Thoracic aorta (tissue), 2 donors: ENCODE measurements around the gene GALNT10. TPM values are rescaled to one million over a fixed set of nuclear protein-coding genes. Genes with fewer than 3 reads are reported as not detected.

Source experiments
- ATAC-seq: fragments of 150-250 bp; one replicate; pipeline ENCODE4 v1.8.0; 2017; ENCODE audit warnings: low read depth; ENCODE audit not compliant: insufficient number of reproducible peaks, low FRiP score
- DNase-seq: peaks from one replicate; pipeline ENCODE4 v3.0.0-alpha.2; 2020; ENCODE audit warnings: low spot score
- H3K27ac ChIP-seq, 2 donors: fragments of 200-600 bp; sonication (generic); 1 replicate in 1 of 2; 2 replicates in 1 of 2; pipeline ENCODE4 v1.5.1; 2016; ENCODE audit warnings: mild to moderate bottlenecking in 2 of 2, moderate library complexity in 2 of 2
- H3K27me3 ChIP-seq: fragments of 200-600 bp; sonication (generic); replicated peaks from 2 replicates; pipeline ENCODE4 v1.6.0; 2016; ENCODE audit warnings: mild to moderate bottlenecking; ENCODE audit not compliant: insufficient read depth
- H3K36me3 ChIP-seq: fragments of 200-600 bp; sonication (generic); one replicate; pipeline ENCODE4 v1.5.1; 2016
- H3K4me1 ChIP-seq, 2 donors: fragments of 200-600 bp; sonication (generic); 1 replicate in 1 of 2; 2 replicates in 1 of 2; pipeline versions ENCODE4 v1.5.1 to v1.6.0; 2016; ENCODE audit warnings: low read depth in 2 of 2, mild to moderate bottlenecking in 1 of 2; ENCODE audit not compliant: control insufficient read depth in 1 of 2
- H3K4me3 ChIP-seq: fragments of 200-600 bp; sonication (generic); 2 replicates; pipeline ENCODE4 v1.5.1; 2016; ENCODE audit warnings: mild to moderate bottlenecking
- H3K9me3 ChIP-seq: fragments of 200-600 bp; sonication (generic); 2 replicates; pipeline ENCODE4 v1.5.1; 2016
- CTCF ChIP-seq: fragments of 200-600 bp; sonication (generic); IDR thresholded peaks from one replicate; pipeline ENCODE4 v1.5.1; 2019; ENCODE audit warnings: antibody characterized with exemption
- total RNA-seq, 2 donors: library from RNA; depleted of rRNA; stranded (reverse); fragments of >200 nt; gene quantifications; one replicate each; pipeline versions ENCODE4 v1.1.0 to v1.2.3, GENCODE V29; 2016

GALNT10 gene
- total RNA-seq, 2 donors from 2014 or later: 43.0 to 52.7 TPM

DNA sequence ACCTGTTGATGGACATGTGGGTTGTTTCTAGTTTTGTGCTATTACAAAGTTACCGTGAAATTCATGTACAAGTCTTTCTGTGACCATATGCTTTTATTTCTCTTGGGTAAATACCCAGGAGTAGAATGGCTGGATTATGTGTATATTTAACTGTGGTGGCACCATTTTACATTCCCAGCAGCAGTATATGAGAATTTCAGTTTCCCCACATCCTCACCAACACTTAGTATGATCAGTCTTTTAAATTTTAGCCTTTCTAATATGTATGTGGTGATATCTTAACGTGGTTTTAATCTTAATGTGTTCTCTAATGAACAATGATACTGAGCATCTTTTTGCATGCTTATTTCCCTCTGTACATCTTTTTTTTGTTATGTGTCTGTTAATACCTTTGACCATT, 36.6 kb downstream of the GALNT10 start:
- no peak for ATAC-seq
- no peak for TF ChIP-seq CTCF

GRCh38 chr5:154228696-154229095, 38.2 kb downstream of the GALNT10 start:
- DNase-seq: no peak
- Histone ChIP-seq H3K9me3 (no peaks in the 10 kb centered on the region), H3K4me1 (no peaks in the 10 kb centered on the region), H3K4me3 (no peak overlapping the region), H3K27me3 (no peaks in the 10 kb centered on the region), H3K27ac (no peak overlapping the region), H3K36me3 (no peaks in the 10 kb centered on the region)
- TF ChIP-seq CTCF: no peak
- no peak for ATAC-seq

More for the DNA sequence above, 36.6 kb downstream of the GALNT10 start:
- H3K27me3 ChIP-seq: no peaks in the 10 kb centered on the region
- no peaks in the 10 kb centered on the region for H3K36me3 ChIP-seq
- DNase-seq: no peak
- no peak overlapping the region for H3K27ac ChIP-seq
- H3K9me3 ChIP-seq: no peaks in the 10 kb centered on the region
- peaks cover under 1 to 4% of the 10 kb centered on the region in 2 donors for H3K4me1 ChIP-seq
- no peak overlapping the region for H3K4me3 ChIP-seq

GRCh38 chr5:154230526-154230925, 40.0 kb downstream of the GALNT10 start:
- DNase-seq: no peak
- no peak for TF ChIP-seq CTCF
- H3K9me3 ChIP-seq: no peaks in the 10 kb centered on the region
- no peaks in the 10 kb centered on the region for H3K4me1 ChIP-seq
- no peak overlapping the region for H3K4me3 ChIP-seq
- H3K27me3 ChIP-seq: no peaks in the 10 kb centered on the region
- no peak overlapping the region for H3K27ac ChIP-seq
- ATAC-seq: no peak
- H3K36me3 ChIP-seq: no peaks in the 10 kb centered on the region

- Histone ChIP-seq H3K4me3 (no peak overlapping the region), H3K27ac (no peak overlapping the region), H3K36me3 (no peaks in the 10 kb centered on the region), H3K27me3 (no peaks in the 10 kb centered on the region), H3K9me3 (no peaks in the 10 kb centered on the region), H3K4me1 (no peaks in the 10 kb centered on the region)
- no peak for TF ChIP-seq CTCF
- ATAC-seq (no peak), DNase-seq (no peak)
Measured at GRCh38 chr5:154234551-154234950, 44.0 kb downstream of the GALNT10 start.

DNA sequence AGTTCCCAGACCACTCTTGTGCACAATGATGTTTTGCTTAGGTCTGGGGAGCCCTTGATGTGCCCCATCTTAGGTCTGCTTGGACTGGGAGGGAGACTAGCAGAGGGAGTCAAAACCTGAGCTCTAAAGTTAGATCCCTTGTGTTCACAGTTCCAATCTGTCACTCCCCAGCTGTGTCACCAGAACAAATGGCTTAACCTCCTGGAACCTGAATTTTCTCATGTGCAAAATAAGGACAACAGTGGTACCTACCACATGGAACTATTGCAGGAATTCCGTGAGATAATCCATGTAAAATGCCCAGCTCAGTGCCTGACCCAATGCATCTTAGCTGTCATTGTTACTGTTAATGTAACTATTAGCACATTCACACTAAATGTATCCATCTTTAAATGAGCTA, 45.5 kb downstream of the GALNT10 start:
- TF ChIP-seq CTCF: no peak
- H3K4me3 ChIP-seq: no peak overlapping the region
- H3K9me3 ChIP-seq: no peaks in the 10 kb centered on the region
- DNase-seq (no peak), ATAC-seq (no peak)
- no peak overlapping the region for H3K27ac ChIP-seq
- no peaks in the 10 kb centered on the region for H3K36me3 ChIP-seq
- H3K4me1 ChIP-seq: no peaks in the 10 kb centered on the region
- no peaks in the 10 kb centered on the region for H3K27me3 ChIP-seq
